HEK293T (cell line): ENCODE data around the gene PBX1.

Experiments used
- CTCF ChIA-PET: fragments of 350-600 bp; formaldehyde crosslinking; extraction: SDS; loops from one replicate; lab custom pipeline; 2021; ENCODE audit warnings: antibody characterized with exemption, inconsistent platforms; lab: Yijun Ruan, JAX
- POLR2A ChIA-PET: fragments of 350-600 bp; formaldehyde crosslinking; extraction: SDS; loops from one replicate; lab custom pipeline; 2020; ENCODE audit warnings: antibody characterized with exemption, inconsistent platforms; lab: Yijun Ruan, JAX
- DNase-seq: peaks from one replicate; pipeline ENCODE4 v3.0.0; 2012; ENCODE audit warnings: mixed read lengths; ENCODE audit errors: extremely low spot score
- ARNT ChIP-seq: fragments of 450-650 bp; IDR thresholded peaks from 2 replicates; pipeline ENCODE4 v1.6.1; 2017; ENCODE audit warnings: mild to moderate bottlenecking
- BHLHE40 ChIP-seq: fragments of 450-650 bp; IDR thresholded peaks from 2 replicates; pipeline ENCODE4 v1.6.1; 2016; ENCODE audit warnings: mild to moderate bottlenecking, moderate library complexity, borderline replicate concordance
- CTBP1 ChIP-seq: fragments of 450-650 bp; IDR thresholded peaks from 2 replicates; pipeline ENCODE4 v1.6.1; 2016; ENCODE audit warnings: borderline replicate concordance
- ELF4 ChIP-seq: fragments of 450-650 bp; IDR thresholded peaks from 2 replicates; pipeline ENCODE4 v1.6.1; 2017; ENCODE audit warnings: antibody characterized with exemption
- FOXA1 ChIP-seq: fragments of 450-650 bp; IDR thresholded peaks from 2 replicates; pipeline ENCODE4 v1.6.1; 2016; ENCODE audit warnings: mild to moderate bottlenecking
- FOXK2 ChIP-seq: fragments of 450-650 bp; IDR thresholded peaks from 2 replicates; pipeline ENCODE4 v1.6.1; 2016; ENCODE audit warnings: mild to moderate bottlenecking
- FOXM1 ChIP-seq: fragments of 450-650 bp; IDR thresholded peaks from 2 replicates; pipeline ENCODE4 v1.6.1; 2017; ENCODE audit warnings: mild to moderate bottlenecking, borderline replicate concordance
- HDGF ChIP-seq: fragments of 450-650 bp; IDR thresholded peaks from 2 replicates; pipeline ENCODE4 v1.6.1; 2017; ENCODE audit warnings: antibody characterized with exemption, borderline replicate concordance
- L3MBTL2 ChIP-seq: fragments of 450-650 bp; conservative IDR thresholded peaks from 2 replicates; pipeline ENCODE4 v1.6.1; 2016; ENCODE audit warnings: mild to moderate bottlenecking
- LEF1 ChIP-seq: fragments of 450-650 bp; IDR thresholded peaks from 2 replicates; pipeline ENCODE4 v1.6.1; 2017; ENCODE audit warnings: mild to moderate bottlenecking, borderline replicate concordance
- NFRKB ChIP-seq: fragments of 450-650 bp; IDR thresholded peaks from 2 replicates; pipeline ENCODE4 v1.6.1; 2016; ENCODE audit warnings: mild to moderate bottlenecking, moderate library complexity
- SP1 ChIP-seq: fragments of 450-650 bp; IDR thresholded peaks from 2 replicates; pipeline ENCODE4 v1.6.1; 2017
- SUZ12 ChIP-seq: fragments of 450-650 bp; IDR thresholded peaks from 2 replicates; pipeline ENCODE4 v1.6.1; 2016; ENCODE audit warnings: mild to moderate bottlenecking
- TARDBP ChIP-seq: fragments of 450-650 bp; IDR thresholded peaks from 2 replicates; pipeline ENCODE4 v1.6.1; 2016
- ZNF384 ChIP-seq: fragments of 450-650 bp; IDR thresholded peaks from 2 replicates; pipeline ENCODE4 v1.6.1; 2016
- TF ChIP-seq, protein P1 (sequence below): fragments of 450-650 bp; IDR thresholded peaks from 2 replicates; pipeline ENCODE4 v1.6.1; 2016

Gene PBX1

DNA sequence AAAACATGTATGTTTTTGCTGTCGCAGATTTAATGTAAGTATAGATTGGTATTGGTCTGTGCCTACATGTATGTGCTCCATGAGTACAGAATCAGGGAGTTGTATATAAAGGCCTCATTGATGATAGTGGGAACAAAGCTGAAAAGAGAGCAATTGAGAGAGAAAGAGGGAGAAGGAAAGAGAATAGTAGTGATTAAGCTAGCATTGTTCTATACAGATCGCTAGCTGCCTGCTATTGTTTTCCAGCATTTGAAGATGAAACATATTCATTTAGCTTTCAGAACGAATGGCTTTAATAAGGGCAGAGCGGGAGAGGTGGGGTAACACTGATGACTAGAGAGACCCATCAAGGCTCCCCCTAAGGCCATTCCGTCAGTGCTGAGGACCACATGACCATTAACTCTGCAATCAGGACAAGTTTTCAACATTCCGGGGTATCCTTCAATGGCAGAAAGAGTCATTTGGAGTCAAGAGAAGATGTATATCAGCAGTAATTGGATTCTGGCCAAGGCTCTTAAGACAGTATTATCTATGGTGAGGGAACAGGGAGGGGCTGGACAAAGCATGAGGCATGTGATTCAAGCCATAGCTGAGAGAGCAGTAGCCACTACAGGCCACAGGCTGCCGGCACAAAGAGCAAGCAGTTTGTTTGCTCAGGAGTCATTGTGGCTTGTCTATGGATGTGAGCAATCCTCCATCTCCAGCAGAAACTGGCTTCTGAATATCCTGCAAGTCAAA lies 176.5 kb downstream of the PBX1 start:
- POLR2A ChIA-PET: no interaction called here

DNA sequence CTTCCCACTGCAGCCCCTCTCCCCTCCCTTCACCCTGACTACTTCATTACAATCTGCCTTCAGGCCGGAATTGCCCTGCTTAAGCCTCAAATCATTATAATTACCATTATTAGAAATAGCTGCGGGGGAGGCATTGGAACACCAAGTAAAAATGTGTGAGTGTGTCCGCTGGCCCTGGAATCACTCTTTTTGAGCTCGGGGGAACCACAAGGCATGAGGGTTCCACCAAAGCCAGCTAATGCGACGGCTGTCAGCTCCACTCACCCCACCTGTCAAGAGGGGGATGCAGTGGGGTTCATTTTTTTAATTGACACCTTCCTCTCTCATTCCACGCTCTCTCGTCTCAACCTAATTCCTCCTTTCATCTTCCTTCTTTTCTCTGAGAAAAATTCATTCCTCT lies 177.2 kb downstream of the PBX1 start:
- no peak for DNase-seq
- ChIA-PET POLR2A (no interaction called here), CTCF (no interaction called here)
- no peak for TF ChIP-seq SUZ12
- TF ChIP-seq LEF1: no peak
- TF ChIP-seq NFRKB: no peak
- no peak for TF ChIP-seq HDGF
- TF ChIP-seq TARDBP: no peak
- TF ChIP-seq, protein P1, sequence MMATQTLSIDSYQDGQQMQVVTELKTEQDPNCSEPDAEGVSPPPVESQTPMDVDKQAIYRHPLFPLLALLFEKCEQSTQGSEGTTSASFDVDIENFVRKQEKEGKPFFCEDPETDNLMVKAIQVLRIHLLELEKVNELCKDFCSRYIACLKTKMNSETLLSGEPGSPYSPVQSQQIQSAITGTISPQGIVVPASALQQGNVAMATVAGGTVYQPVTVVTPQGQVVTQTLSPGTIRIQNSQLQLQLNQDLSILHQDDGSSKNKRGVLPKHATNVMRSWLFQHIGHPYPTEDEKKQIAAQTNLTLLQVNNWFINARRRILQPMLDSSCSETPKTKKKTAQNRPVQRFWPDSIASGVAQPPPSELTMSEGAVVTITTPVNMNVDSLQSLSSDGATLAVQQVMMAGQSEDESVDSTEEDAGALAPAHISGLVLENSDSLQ: no peak
- TF ChIP-seq FOXA1: no peak
- TF ChIP-seq FOXM1: no peak
- no peak for TF ChIP-seq CTBP1

More for the DNA sequence above, 176.5 kb downstream of the PBX1 start:
- DNase-seq: no peak
- TF ChIP-seq TARDBP: no peak
- no peak for TF ChIP-seq LEF1
- TF ChIP-seq CTBP1: no peak
- no peak for TF ChIP-seq BHLHE40
- no peak for TF ChIP-seq ELF4
- TF ChIP-seq SP1: no peak
- TF ChIP-seq ARNT: no peak
- CTCF ChIA-PET: interaction anchor here (0.8 kb wide), 1 partner anchor 12 kb away, joined by 3 read pairs; no protein-coding TSS in a partner anchor

DNA sequence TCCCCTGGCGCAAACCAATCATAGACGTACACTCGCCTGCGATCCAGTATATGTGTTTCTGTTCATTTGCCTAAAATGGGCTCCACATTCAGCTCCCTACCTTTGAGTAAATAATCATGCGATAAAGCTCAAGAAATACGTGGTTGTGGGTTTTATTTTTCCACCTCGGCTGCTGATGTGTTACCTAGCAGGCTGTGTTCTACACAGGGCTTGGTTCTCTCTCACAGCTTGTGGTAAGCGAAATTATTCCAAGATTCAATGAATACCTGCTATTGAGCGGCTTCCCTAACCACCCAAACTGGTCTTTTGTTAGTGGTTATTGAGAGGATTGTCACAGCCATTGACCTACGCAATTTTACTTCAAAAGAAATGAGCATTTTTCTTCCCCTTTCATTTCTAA lies 180.2 kb downstream of the PBX1 start:
- POLR2A ChIA-PET: no interaction called here

DNA sequence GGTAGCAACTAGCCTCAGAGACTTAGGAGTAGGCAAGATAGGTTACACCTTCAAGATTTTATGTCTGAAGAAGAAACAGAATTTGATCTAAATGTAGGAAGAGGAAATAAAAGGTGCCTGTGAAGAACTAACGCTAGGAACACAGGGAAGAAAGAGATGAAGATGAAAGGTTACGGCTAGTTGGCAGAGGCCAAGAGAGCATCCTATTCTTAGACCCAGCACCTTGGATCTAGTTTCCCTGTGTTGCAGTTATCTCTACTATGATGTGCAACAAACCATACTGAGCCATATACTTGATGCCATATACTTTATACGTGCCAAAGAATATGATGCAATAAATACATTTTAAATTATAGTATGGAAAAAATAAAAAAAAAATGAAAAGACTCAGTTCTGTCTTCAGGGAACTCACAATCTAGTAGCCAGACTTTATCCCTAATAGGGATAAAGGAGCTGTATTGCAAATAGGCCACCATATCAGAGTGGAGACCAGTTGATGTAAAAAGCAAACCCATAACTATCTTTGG lies 181.1 kb downstream of the PBX1 start:
- POLR2A ChIA-PET: no interaction called here
- TF ChIP-seq FOXK2: no peak
- TF ChIP-seq SUZ12: no peak
- TF ChIP-seq L3MBTL2: no peak
- no peak for TF ChIP-seq TARDBP
- no peak for TF ChIP-seq FOXA1
- no peak for DNase-seq
- CTCF ChIA-PET: no interaction called here

More for the DNA sequence above, 180.2 kb downstream of the PBX1 start:
- DNase-seq: no peak
- CTCF ChIA-PET: no interaction called here
- TF ChIP-seq FOXA1 (no peak), NFRKB (no peak), SUZ12 (no peak), L3MBTL2 (no peak), ZNF384 (no peak), CTBP1 (no peak), TARDBP (no peak), SP1 (no peak), ELF4 (no peak), LEF1 (no peak), BHLHE40 (no peak), HDGF (no peak), FOXM1 (no peak), ARNT (no peak), FOXK2 (no peak)
- TF ChIP-seq, protein P1: no peak

DNA sequence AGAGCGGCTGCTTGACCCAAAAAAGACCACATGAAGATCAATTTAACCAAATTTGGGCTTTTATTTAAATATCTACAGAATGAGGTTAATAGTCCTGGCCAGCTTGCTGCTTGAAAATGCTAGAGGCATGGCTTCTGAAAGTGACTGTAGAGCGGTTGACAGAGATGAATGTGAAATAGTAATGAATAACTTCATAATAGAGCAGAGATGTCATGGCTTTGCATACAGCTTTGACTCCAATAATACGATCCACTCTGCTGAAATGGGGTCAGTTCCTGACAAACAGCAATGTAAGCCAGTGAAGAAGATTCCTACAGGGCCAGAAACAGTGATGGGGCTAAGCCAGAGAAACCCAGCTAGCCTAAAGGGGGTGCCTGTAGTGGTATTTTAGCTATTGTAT lies 183.8 kb downstream of the PBX1 start:
- CTCF ChIA-PET: no interaction called here
- no peak for DNase-seq
- POLR2A ChIA-PET: no interaction called here
- no peak for TF ChIP-seq HDGF
- TF ChIP-seq, protein P1: no peak
- TF ChIP-seq BHLHE40: no peak
- TF ChIP-seq FOXK2: no peak
- TF ChIP-seq SUZ12: no peak
- TF ChIP-seq CTBP1: no peak
- TF ChIP-seq NFRKB: no peak
- TF ChIP-seq ELF4: no peak

DNA sequence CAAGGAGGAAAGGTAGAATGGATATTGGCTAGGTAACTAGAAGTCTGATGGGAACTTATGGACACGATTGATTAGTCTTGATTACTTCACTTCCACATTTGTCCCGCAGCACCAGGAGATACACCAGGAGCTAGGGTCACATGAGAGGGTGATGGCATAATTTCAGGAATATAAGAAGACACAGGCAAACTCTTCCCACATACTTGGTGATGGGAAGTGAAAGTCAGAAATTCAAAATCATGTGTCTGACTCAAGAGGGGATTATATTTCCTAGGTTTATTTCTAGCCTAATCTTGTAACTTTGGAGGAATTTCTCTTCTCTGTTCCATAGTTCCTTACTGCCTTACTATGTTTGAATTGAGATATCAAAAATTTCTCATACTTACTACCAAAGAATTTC lies 185.0 kb downstream of the PBX1 start:
- no peak for TF ChIP-seq CTBP1
- no peak for TF ChIP-seq ZNF384
- no peak for TF ChIP-seq LEF1
- no peak for TF ChIP-seq ARNT
- no peak for TF ChIP-seq FOXM1
- no peak for TF ChIP-seq SP1
- no peak for TF ChIP-seq TARDBP
- TF ChIP-seq BHLHE40: no peak
- TF ChIP-seq FOXK2: no peak
- no peak for TF ChIP-seq SUZ12
- no peak for TF ChIP-seq ELF4
- no peak for TF ChIP-seq NFRKB
- TF ChIP-seq, protein P1: no peak
- no peak for TF ChIP-seq HDGF
- TF ChIP-seq L3MBTL2: no peak
- TF ChIP-seq FOXA1: no peak
- no peak for DNase-seq
- POLR2A ChIA-PET: no interaction called here
- CTCF ChIA-PET: no interaction called here
